Stimulated activated CD4-positive, alpha-beta T cell treated with anti-CD3 and anti-CD28 coated beads, Interleukin-4, amount 100 ng/mL, for 24 hours (primary cell): ENCODE measurements around the gene SLC6A17.

Experiments
- DNase-seq: peaks from one replicate; pipeline ENCODE4 v3.0.0-alpha.2; 2020

SLC6A17 gene

DNA sequence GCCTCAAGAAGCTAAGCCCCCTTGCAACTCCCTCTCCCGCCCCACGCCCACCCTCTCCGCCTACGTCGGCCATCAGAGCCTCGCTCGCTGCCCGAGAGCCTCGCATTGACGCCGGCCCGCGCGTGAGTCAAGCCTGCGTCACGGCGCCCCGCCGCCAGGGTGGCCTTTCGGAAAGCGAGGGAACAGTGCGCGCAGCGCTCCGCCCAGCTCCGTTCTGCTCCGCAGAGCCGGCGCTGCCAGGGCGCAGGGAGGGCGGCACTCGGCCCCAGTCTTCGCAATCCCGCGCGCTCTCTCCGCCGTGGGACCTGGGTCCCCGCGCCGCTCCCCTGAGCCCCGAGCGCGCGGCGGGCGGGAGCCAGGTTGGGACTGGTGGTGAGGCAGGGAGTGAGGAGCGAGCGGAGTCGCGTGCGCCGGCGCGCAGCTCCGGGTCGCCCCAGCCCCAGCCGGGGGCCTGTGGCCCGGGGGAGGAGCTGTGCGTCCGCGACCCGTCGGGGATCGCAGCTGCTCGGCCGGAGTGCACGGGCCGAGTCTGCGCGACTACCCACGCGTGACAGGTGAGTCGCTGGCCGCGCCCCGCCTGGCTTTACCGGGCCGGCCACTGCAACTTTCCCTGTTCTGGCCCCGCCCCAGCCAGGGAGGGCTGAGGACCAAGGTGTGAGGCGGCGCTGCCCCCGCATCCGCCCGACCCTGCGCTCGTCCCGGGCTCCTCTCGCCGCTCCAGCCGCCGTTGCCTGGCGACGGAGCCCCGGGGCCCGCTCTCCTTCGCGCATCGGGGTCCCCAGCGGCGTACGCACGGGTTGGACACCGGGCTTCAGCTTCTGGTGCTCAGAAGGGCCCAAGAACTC, at the start of gene SLC6A17:
Gene SLC6A17, plus strand, starts transcription at position 165 of the 845 bp plus-strand sequence. CDS start 16,436 bp downstream, outside the sequence.
- DNase-seq, result peak; percentile 33

DNA sequence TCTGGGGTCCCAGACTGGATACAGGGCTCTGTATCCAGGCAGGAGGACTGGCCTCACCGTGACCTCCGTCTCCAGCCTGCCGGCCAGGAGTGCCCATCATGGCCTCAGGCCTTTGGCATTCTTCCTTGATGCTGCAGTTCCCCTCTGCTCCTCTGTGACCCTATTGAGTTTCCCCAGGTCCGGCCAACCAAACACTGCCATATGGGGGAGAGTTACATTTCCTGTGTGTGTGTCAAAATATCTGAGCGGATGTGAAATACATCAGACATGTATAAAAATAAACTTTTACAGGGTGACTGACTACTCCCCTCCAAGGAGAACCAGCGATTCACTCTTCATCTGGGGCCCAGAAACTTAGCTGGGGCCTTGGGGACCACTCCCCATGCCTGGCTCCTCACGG, 48.2 kb upstream of the SLC6A17 start:
- DNase-seq, result no peak

DNA sequence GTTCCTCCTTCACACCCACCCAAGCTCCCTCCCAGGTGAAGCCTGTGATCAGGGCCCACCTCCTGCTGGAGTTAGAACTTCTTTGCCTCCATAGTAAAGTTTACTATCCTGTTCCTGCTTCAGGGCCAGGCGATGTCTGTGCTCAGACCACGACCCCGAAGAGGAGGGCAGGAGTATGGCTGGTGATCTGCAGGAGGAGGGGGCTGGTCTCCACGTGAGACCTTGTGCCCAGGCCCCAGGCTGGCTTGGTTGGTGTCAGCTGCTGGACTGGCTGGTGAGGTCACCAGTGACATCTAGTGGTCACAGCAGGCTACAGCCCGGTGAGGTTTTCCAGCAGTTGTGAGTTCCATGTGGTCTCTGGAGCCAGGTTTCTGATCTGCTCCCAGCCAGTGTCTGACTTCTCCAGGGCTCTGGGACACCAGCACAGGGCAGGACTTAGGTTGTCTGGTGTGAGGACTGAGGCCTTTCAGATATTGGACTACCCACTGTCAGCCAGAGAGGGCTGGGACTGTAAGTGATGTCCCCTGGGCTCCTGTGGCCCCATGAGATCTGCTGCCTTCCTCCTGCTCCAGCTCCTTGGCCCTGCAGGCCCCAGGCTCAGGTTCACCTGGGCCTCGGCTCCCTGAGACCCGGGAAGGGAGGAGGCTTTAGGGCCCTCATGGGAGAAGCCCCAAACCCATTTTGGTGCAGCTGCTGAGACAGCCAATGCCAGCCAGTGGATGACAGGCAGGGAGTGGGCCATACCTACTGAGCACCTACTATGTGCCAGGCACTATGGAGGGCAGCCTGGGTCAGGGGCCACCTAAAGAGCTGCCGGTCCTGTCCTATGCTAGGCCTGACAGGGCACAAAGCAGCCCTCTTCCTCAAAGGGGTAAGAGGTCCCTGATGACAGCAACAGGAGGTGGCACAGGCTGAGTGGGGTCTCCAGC, 44.0 kb upstream of the SLC6A17 start:
- DNase-seq, result peak; percentile 66

DNA sequence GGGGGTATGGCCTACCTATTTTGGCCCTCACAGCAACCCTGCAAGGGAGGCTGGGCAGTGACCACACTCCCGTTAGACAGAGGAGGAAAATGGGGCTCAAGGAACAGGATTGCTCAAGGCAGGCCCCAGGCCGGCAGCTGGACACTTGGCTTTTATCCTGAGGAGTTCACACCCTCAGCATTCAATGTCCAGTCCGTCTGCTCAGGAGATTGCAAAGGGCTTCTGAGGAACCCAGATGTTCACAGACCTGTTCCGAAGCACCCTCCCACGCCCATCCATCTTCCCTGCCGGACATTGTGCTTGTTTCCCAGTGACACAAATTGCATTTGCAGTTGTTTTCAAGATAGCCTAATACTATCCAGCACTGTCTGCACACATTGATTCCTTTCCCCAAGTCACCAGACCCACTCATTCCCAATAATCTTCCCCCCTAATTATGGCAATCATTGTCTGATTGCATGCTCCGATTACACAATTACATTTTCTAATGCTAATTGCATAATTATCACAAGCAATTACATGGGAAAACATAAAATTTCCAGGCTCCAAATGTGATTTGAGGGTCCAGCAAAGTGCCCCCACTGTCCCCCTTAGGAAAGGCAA, 42.3 kb upstream of the SLC6A17 start:
- DNase-seq, result no peak

DNA sequence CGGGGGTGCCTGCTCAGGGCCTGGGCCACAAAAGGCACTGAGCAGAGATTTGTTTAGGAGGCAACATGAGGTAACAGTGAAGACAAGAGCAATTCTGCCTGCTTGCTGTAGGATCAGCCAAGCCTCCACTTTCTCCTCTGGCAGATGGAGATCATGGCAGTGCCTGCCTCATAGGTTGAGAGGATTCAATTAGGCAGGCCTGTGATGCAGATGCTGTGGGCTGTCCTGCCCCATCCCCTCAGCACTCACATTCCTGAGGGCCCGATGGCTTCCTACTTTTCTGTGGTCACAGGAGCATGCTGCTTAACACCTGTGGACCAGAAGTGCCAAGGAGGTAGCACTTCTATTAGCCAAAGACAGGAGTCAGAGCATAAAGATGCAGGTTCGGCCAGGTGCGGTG, 39.2 kb upstream of the SLC6A17 start:
- no peak for DNase-seq

DNA sequence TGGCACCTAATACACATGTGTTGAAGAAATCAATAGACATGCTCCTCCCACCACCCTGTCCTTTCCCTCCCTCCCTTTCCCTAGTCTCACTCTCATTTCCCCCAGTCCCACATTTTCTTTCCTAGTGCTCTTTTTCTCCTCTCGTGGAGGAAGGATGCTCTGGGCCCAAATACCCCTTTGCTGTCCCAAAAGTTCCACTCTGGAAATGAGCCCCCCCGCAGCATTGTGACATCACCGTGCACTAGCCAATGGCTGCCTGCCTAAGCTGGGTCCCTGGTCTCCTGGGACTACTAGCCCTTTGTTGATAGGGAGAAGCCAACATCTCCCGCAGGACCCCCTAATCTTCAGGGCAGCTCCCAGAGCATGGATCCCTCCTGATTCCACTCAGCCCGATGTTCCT, 38.2 kb upstream of the SLC6A17 start, which contains the start of gene UBL4B:
Gene UBL4B, plus strand, starts transcription at position 301 of the 400 bp plus-strand sequence. Its CDS starts 92 bp downstream, at position 393.
- no peak for DNase-seq

DNA sequence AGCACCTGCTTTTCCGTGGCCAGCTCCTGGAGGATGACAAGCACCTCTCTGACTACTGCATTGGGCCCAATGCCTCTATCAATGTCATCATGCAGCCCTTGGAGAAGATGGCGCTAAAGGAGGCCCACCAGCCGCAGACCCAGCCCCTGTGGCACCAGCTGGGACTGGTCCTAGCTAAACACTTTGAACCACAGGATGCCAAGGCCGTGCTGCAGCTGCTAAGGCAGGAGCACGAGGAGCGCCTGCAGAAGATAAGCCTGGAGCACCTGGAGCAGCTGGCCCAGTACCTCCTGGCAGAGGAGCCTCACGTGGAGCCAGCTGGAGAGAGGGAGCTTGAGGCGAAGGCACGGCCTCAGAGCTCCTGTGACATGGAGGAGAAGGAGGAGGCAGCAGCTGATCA, 37.6 kb upstream of the SLC6A17 start:
- no peak for DNase-seq

DNA sequence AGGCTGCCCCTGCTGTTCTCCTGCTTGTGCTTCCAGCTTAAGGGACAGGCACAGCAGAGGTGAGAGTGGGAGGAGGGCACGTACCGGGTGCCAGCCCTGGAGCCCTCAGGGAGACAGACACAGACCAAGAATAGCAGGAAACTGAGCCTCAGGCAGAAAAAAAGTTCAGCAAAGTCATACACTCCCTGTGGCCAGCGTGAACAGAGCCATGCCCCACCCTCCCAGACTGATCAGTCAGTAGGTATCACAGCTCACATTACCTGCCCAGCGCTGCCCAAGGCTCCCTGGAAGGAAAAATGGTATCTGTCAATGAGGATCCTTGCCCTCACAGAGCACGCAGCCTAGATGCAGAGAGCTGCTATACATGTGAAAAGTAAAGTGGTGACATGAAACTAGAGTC, 36.7 kb upstream of the SLC6A17 start:
- no peak for DNase-seq

DNA sequence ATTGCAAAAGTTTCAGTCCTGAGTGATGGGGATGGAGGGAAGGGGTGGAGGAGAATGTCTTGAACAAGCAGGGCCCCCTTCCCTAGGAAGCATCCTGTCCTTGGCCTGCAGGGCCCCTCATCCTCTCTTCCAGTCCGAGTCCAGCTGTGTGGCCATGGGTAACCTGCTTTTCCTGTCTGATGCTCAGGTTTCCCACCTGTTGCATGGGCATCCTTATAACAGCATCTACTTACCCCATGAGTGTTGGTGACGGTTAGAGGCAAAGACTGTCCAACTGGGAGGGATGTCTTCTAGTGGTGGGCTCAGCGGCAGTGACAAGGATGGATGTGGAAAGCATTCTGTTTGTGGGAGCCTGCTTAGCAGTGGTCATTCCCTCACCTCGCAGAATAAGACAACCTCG, 36.1 kb upstream of the SLC6A17 start:
- no peak for DNase-seq

DNA sequence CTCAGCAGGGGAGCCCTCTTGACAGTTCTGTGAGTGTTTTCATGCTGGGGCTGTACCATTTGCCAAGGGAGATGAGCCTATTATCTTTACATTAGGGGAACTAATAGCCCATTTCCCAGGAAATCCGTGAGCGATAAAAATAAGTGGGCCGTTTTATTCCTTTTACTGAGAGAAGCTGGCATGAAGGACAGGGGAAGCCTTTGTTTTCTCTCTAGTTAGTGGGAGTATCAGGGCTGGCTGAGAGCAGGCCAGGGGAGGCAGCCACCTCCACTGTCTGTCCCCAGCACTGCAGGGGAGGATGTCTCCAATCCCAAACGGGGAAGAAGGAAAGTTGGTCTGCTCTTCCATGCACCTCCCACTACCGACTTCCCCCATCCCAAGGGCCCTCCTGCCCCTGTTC, 35.5 kb upstream of the SLC6A17 start:
- DNase-seq, result no peak

DNA sequence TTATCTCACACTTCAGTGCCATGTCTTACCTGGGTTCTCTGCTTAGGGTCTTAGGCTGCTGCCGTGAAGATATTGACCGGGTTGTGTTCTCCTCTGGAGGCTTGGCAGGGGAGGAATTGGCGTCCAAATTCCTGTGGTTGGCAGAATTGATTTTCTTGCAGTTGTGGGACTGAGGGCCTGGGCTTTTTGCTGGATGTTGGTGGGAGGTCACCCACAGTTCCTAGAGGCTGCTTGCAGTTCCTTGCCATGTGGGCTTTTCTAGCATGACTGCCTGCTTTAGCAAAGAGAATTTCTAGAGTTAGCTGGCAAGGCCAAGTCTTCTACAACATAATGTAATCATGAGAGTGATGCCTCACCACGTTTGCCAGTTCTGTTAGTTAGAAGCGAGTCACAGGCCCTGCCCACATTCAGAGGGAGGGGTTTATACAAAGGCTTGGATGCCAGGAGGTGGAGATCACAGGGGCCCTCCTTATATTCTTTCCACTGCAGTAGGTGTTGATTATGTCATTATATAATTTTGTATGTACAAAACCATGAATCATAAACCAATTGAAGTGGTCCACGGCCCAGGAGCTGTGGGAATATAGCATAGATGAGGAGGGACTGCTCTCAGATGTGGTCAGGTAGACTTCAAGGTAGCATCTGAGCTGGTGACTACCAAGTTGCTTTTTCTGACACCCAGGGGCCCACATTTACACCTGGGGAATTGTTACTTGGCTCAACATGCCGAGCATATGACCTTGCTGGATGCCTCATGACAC, 31.5 kb upstream of the SLC6A17 start:
- DNase-seq, result peak; percentile 39

DNA sequence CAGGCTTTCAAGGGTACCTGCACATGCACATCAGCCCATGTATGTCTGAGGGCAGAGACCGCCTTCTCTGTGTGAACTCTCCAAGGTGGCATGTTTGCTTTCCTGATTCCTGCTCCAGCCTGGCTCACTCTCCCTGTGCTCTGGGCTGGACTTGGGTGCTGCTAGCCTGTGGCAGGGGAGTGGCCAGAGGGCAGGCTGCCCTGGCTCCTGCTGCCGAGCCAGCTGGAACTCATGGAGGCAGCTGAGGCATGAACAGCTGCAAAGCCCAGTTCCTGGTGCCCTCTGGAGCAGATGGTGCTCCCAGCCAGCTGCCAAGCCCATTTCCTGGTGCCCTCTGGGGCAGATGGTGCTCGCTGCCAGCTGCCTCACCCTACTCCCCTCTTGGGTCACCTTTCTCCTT, 30.5 kb upstream of the SLC6A17 start:
- DNase-seq, result no peak

DNA sequence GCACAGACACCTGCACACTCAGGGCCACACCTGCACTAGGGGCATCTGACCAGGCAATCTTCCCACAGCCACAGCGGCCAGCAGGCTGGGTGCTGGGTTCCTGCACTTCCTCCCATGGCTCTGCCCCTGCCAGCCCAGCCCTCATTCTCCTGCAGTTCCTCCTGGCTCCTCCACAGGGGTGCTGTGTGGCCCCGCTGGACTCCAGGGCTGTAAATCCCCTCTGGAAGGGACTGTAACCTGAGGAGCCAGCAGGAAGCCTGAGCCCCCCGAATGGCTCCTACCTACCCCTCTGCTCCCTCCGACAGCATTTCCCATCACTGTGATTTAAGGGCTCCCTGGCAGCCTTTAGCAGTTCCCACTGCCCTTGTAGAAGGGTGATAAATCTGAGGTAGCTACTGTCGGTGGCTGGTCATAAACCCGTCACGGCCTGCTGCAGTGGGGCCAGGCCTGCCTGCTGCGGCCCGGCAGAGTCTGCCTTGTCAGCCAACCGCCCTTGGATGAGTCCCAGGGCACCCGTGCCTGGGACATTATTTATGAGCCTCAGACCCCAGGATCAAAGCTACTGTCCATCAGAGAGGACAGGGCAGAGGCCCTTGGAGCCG, 29.2 kb upstream of the SLC6A17 start:
- DNase-seq, result no peak

DNA sequence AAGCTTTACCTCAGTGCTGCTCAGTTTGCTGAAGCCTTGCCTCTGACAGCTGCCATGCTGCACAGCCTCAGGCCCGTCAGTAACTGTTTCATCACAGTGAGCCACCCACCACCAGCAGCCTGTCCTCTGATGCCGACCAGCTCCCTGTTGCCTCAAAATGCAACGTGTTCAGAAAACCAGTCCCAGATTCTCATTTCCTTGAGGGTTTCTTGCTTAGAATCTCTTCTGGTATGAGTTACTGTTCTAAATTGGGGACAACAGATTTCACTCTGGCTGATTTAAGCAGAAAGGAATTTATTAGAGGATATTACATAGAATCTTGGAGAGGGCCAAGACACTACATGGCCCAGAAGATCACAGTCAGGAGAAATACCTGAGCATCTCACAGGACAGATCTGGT, 27.1 kb upstream of the SLC6A17 start:
- no peak for DNase-seq

DNA sequence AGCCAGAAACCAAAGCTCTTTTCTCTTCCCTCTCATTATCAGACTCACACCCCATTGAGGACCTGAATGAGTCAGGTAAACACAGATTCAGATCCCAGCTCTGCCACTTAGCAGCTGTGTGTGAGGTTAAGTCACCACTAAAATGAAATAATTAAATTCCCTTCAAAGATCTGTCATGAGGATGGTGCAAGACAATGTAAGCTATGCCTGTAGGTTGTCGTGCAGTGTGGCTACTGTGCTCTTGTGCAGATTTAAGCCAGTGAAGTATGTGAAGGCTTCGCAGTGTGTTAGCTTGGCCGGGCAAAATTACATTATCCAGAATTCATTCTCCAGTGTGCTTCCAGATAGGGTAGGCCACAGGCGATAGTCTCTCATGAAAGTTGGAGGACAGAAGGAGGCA, 24.5 kb upstream of the SLC6A17 start:
- DNase-seq, result no peak

DNA sequence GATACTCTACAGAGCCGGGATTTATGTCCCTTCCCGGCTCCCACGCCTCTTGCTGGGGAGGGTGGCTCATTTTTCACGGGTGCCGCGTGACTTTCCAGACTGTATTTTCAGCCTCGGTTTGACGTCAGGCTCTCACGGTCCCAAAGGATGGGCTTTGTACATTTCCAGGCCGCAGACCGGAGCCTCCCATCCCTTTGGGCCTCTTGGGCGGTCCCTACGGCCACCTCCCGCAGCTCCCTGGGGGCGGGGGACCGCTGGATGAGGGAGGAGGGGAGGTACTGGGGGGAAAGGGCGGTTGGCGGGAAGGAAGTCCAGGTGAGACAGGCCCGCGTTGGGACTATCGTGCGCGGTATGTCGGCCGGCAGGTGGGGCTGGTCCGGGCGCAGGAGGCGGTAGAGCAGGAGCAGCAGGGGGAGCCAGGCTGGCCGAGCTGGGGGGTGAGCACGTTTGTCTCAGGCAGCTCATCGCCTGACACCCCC, 20.1 kb upstream of the SLC6A17 start:
- no peak for DNase-seq

DNA sequence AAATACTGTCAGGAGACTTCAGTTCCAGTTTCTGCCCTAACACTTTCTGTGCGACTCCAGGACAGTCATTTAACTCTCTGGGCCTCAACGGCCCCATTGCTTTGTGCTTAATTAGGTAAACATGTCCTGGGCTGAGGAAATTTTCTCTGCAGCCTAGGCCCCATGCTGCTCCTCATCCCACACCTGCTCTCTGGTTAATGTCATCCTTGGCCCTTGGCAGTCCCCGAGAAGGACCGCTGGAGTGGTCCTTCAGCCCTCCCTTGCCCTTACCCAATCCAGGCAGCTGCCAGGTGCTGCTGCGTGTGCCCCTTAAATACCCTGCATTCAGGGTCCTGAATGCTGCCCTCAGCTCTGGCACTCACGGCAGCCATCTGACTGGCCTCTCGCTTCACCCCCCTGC, 19.3 kb upstream of the SLC6A17 start:
- DNase-seq, result no peak

DNA sequence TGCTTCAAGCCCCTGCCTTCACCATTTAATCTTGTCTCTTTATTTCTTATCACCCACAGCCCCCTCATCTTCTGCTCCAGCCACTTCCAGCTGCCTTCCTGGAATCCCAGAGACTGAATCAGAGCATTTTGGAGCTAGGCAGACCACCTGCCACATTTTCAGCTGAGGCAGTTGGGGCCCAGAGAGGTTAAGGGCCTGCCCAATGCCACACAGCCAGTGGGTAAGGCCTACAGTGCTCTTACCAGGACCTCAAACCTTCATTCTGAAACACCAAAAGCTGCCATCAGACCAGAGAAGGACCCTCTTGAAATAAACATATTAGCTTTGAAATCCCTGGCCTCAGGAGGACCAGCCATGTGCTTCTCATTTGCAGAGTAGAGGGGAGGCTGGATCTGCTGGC, 17.6 kb upstream of the SLC6A17 start:
- DNase-seq, result no peak

DNA sequence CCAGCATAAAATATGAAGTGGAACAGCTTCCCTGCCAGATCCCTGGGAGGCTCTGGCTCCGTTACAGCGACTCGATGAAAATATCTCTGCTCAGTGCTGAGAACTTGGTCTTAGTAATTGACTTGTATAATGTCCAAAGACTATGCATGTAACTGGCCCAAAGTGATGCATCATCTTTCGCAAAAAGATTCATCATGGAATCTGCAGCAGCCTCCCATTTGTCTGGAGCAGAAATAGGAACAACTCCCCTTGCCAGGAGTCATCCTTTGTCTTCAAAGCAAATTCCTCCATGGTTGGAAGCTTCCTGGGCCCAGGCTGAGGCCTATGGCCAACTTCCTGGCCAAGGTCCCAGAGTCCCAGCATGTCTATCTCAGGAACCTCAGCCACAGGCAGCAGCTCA, 16.9 kb upstream of the SLC6A17 start:
- no peak for DNase-seq

DNA sequence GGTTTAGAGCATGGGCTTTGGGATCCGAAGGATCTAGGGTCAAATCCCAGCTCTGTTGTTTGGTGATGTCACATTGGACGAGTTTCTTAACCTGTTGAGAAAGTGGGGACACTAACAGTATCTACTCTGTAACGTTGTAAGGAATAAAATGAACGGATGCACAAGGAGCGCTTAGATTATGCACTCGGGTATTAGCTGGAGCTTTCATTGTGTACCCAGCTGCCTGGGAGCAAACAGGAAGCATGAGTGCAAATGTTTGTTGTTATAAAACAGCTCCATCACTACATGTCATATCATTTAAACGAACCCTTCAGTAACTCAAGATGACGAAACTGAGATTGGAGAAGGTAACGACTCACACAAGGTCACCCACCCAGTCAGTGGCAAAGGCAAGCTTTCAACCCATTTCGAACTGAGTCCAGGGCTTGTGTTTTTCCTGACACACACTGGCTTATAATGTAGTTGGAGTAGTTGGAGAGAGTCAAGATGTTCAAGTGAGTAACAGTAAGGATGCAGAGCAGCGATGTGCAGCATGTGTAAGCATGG, 16.2 kb upstream of the SLC6A17 start:
- no peak for DNase-seq

DNA sequence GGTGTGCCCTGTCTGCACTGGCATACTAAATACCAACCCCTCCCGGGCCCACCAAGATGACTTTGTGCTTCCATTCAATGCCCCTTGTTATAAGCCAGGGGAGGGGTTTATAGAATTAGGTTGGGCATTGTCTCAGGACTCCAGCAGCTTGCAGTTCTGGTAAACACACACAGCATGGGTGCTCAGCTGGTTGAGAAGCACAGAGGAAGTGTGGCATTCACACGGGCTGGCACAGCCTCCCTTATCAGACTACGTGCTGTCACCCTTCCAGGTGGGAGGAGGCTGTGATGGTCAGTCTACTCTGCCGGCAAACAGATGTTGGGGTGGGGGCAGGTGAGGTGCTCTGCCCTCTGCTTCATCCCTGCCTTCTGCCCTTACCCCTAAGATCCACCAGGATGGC, 15.0 kb upstream of the SLC6A17 start:
- no peak for DNase-seq

DNA sequence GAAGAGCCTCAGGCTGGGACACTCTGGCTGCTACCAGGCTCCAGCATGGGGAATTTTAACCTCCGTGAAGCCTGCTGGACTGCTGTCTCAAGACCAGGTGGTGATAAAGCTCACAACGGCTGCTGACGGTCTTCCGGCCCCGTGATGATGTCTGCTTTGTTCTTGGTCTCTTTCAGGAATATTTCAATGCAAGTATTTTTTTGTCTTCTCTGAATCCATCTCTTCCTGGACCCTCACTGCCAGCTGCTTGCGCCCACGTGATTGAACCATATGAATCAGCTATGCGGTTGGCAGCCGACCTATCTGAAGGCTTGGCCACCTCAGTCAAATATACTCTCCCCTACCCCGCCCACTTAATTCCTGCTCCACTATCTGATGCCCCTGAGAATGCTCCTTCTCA, 14.6 kb upstream of the SLC6A17 start:
- DNase-seq, result no peak
